GM19372 (cell line): ENCODE results near the gene NEDD4L.

Experiments used
- ATAC-seq: cut with Tn5 transposase; IDR thresholded peaks from one replicate; pipeline ENCODE4 v1.9.1; 2021; ENCODE audit warnings: mild to moderate bottlenecking, low read depth, moderate library complexity; ENCODE audit not compliant: unreplicated experiment

NEDD4L gene

DNA sequence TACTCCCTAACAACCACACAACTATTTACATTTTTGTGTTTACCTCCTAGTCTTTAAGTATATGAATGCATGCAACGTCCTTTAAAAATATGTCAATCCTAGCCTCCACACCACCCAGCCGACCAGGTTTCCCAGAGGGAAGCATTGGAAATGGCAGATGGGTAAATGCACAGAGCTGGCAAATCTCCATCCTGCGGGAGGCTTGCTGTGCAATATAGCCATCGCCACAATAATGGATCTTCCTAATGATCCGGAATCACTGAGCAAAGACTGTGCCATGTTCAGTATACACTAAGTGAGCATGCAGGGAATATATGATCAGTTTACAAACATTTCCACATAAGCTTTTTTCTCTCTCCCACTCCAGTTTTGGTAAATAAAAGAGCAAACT lies 131.8 kb downstream of the NEDD4L start:
- ATAC-seq = no peak

GRCh38 chr18:58177004-58177717 lies 133.1 kb downstream of the NEDD4L start:
- ATAC-seq = no peak

GRCh38 chr18:58177896-58178470 lies 134.0 kb downstream of the NEDD4L start:
- no peak for ATAC-seq

- no peak for ATAC-seq
Observed at GRCh38 chr18:58178511-58178910, 134.5 kb downstream of the NEDD4L start.

DNA sequence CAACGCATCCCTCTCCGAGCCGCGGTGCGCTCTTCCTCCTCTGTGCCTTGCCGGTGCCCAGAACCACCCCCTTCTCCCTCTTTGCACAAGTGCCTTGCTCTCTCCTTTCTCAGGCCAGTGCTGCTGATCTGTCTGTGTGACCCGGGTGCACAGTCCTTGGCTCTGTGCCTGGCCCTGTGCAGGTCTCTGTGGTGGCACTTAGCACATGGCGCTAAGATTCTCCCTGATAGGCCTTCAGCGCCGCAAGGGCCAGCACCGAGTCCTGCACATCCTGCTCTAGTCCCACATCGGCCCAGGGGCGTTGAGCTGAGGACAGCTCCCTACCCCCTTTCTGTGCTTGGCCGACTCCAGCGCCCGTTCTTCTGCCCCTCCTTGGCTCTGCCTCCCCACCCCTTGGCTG lies 136.1 kb downstream of the NEDD4L start:
- no peak for ATAC-seq

DNA sequence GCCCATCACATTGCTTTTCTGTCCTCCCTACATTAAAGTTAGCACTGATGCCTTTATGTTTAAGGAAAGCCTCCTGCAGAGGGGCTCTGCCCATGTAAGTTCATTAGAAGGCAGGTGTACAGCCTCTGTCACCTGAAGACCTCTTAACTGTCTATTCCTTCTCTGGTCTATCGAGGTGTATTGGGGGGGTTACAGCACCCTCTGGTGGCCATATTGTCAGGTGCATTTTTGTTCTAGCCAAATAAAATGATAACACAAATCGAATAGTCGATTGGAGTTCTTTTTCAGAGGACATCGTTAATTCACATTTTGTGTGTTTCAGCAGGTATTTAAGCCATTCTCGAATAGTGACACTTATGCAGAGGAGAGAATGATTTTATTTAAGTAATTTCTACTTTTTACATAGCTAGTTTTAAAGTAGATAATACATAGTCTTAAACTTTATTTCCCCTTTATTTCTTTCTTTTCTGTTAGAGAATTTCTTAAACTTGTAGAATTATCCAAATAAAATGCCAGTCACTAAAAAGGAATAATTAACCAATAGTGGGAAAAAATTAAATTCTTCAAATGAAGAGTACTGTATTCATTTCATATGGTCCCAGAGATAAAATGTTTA lies 136.8 kb downstream of the NEDD4L start:
- ATAC-seq = no peak

DNA sequence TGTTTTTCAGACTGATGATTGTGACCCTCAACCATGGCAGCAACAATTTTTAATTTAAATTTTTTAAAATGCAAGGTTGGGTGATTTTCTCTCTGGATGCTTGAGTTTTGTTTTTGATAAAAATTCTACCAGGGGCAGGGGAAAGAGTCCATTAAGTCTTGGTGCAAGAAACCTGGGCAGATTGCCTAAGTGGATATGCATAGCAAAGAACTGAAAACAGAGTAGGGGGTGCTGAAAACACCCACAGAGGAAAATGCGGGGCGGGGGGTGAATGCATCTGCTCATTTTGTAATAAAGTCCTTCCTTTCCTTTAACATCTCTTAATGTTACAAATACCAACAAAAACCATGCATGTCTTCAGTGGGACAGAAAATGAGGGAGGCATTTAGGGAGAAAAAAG lies 138.0 kb downstream of the NEDD4L start:
- ATAC-seq = no peak

DNA sequence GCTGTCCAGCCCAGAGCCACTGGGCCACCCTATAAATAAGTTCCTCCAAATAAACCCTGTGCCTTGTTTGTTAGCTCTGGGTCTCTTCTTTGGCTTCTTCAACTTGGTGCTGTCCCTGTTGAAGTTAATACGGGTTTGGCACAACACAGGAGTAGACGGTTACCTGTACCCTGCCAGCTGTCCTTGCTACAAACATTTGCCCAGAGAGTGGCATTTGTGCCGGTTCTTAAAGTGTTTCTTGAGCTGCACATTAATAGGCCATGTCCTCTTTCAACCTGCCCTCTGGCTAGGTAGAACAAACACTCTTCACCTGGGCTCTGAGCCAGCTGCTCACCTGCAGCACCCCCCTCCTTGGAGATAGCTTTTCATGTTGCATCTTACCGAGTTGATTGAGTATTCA lies 139.2 kb downstream of the NEDD4L start:
- ATAC-seq = no peak

DNA sequence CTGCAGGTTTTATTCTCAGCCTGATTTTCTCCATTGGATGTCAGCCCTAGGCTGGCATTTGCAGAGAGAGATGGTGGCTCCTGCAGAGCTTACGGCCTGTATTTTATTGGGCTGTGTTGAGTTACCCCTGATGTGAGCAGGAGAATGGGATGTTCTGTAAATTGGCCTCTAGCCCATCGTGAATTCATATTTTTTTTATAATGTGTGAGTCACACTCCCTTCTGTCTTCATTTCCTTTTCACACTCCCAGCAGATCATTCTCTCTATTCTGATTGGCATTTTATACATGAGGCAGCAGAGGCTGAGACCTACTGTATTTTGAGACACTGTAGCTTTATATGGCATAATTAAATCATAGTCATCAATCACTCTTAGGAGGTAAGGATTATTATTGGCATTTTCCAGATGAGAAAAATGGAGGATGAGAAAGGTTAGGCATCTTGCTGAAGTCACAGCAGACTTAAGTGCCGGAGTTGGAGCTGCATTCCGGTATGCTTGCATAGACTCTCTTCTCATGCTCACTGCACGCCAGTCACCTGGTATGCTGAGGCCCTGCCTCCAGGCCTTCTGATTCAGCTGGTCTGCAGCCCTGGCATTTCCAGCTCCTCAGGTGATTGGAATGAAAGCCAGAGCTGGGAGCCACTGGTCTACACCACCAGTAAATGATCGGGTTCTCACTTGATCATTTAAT lies 142.4 kb downstream of the NEDD4L start:
- no peak for ATAC-seq

DNA sequence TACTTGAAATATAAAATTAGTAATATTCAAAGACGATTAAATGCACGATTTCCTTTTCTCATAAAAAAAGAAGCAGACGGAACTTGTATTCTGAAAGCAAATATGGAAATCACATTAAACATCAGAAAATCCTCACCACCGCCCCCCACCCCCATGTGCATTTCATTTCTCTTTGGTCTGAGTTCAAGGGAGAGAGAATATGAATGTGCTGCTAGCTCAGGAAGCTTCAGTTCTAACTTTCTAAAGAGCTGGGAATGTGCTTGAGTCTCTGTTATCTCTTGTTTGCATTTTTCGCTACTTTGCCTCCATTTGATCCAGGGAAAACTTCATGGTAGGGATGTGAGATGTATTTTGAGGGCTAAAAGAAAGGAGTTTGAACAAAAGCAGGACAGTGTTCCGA lies 143.6 kb downstream of the NEDD4L start:
- ATAC-seq = no peak

GRCh38 chr18:58188996-58189395 lies 145.0 kb downstream of the NEDD4L start:
- no peak for ATAC-seq

DNA sequence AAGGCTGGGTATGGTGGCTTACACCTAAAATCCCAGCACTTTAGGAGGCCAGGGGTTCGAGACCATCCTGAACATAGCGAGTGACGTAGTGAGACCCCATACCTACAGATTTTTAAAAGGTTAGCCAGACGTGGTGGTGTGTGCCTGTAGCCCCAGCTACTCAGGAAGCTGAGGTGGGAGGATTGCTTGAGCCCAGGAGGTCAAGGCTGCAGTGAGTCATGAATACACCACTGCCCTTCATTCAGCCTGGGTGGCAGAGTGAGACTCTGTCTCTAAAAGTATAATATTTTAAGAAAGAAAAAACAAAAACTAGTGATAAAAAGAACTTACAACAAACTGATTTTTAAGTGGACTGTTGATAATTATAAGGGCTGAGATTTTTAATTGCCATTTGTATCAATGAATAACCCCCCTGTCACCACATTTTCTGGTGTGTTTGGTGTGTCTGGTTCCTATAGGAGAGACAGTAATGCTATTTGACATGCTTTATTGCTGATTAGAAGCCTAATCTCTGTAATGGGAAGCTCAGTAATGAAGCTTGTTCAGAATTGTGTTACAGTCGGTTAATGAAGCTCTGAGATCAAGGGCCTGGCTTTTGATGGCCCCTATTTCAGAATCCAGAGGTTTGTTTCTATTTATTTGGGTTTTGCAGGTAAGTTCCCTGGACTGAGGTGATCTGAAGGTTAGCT lies 147.0 kb downstream of the NEDD4L start:
- ATAC-seq = no peak

- no peak for ATAC-seq
Observed at GRCh38 chr18:58191626-58192025, 147.6 kb downstream of the NEDD4L start.

- no peak for ATAC-seq
Observed at GRCh38 chr18:58192519-58192918, 148.5 kb downstream of the NEDD4L start.

DNA sequence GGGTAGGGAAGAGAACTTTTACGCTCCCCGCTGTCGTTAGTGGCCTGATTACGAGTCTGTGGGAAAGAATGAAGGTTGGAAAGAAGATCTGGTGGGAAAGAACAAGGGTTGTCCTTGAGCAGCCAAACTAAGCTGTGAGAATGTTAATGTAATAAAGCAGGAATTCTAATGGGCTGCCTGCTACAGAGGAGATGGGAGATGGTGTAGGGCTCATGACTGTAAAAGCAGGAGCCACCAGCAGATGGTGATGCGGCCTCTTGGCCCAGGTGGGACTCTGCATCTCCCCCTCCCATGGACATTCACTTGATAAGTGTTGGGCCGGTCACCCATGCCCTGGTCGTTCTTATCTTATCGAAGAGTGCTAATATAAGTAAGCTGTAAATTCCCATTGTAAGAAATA lies 150.0 kb downstream of the NEDD4L start:
- no peak for ATAC-seq

DNA sequence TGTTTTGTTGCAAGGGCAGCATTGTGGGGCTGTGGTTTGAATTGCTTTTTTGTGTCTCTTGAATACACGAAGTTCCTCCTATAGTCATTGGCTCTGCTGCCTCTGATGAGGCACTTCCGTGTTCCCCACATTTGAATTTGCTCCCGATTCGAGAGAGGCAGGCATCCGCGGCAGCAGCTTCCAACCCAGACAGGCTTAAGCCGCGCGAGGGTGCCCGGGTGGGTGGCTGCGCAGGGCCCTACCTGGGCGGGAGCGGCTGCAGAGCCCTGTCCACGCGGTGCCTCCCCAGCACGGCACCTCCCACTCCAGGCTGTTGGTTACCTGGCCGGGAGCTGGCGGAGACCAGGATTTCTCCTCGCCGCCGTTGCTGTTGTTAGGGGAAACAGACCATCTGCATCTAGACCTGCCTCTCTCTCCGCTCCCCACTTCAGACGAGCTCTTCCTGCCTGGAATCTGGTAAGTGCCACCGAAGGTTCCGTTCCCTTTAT lies 151.3 kb downstream of the NEDD4L start:
- no peak for ATAC-seq

DNA sequence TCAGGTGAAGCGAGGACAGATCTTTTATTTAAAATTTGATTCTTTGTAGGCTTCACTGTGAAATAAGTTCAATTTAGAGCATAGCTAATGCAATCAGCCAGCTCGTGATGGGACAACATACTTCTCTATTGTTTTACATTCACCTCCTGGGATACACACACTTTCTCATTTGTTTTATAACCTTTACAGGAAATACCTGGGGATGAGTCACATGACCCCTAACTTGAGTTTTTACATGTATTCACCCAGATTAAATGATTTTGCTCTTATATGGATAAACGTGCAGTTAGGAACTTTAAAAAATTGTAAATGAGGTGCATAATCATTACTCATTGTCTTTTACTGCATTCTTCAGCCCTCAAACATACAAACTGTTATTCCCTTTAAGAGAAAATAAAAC lies 152.1 kb downstream of the NEDD4L start:
- ATAC-seq = no peak

DNA sequence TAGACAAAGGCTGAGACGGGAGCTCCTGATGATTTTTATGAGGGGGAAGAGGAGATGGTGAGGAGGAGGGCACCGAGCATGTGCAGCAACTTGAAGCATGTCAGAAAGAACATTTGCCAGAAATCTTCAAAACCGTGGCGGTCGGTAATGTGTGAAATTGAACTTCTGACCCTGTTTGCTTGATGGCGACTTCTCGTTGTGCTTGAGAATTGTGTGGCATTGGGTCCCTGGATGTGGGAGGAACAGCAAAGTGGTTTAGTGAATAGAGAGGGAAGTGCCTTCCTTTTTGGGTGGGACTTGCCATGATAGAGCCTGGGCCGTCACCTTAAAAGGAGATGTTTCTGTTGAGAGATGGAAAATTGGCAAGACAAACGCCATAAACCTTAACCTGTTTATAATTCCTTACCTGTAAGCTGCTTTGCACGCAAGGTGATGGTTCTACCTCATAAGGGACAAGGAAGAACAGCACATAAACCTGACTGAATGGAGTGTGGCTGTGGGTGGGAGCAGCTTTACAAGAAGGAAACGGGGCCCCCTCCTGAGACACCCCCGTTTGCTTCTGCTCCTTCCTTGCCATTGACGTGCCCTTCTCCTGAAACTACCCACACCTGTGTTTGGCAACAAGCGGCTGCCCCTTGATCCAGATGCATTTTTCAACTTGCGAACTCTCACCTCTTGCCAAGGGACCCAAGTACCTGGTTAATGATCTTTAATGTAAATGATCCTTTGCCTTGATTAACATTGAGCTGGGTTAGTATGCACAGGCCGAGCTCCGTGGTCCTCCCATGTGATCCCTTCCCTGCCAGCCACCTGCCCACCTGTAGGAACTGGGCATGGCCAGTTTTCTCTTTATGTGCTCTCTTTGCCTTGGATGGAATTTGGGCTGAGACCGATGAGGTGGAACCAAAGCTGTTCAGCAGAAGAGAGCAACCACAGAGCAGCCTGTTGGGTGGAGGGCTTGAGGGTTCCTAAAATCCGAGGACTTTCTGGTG lies 153.2 kb downstream of the NEDD4L start:
- no peak for ATAC-seq

DNA sequence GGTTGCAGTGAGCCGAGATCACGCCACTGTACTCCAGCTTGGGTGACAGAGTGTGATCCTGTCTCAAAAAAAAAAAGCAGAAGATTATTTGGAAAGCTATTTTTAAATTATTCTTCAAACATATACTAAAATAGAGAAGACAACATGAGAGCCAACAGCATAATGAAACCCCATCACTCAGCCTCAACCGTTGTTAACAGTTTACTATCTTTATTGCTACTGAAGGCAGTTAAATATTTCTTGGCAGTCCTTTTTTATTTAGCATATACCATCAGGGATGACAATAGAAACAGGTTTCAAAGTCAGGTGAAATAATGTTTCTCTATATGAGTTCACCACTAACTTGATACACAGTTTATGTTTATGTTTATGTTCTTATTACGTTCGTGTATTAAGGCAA lies 157.2 kb downstream of the NEDD4L start:
- ATAC-seq = no peak
